HG03025 (cell line): ENCODE data around the gene TGFBI.
A peak's percentile ranks its signal among the peaks of the same experiment; 100 is the strongest.

Experiments
- ATAC-seq: cut with Tn5 transposase; IDR thresholded peaks from one replicate; pipeline ENCODE4 v1.9.1; 2021; ENCODE audit warnings: mild to moderate bottlenecking, moderate library complexity; ENCODE audit not compliant: unreplicated experiment, low FRiP score

TGFBI gene

DNA sequence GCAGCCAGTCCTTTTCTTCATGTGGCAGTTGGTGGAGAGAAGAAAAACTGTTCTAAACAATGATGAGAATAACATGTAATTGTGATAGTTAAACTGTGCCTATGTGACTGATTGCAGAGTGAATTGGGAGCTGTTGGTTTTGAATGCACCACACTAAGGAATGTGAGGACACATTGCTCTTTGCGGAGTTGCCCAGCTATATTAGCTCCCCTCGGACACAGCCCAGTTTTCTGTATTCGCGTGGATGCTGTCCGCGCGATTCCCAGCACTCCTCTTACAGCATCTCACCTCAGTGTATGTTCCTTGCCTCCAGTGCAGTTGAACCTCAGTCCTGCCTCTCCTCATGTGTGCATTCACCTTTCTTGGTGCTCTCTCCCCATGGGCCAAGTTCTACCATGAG lies 32.2 kb downstream of the TGFBI start:
- no peak for ATAC-seq

DNA sequence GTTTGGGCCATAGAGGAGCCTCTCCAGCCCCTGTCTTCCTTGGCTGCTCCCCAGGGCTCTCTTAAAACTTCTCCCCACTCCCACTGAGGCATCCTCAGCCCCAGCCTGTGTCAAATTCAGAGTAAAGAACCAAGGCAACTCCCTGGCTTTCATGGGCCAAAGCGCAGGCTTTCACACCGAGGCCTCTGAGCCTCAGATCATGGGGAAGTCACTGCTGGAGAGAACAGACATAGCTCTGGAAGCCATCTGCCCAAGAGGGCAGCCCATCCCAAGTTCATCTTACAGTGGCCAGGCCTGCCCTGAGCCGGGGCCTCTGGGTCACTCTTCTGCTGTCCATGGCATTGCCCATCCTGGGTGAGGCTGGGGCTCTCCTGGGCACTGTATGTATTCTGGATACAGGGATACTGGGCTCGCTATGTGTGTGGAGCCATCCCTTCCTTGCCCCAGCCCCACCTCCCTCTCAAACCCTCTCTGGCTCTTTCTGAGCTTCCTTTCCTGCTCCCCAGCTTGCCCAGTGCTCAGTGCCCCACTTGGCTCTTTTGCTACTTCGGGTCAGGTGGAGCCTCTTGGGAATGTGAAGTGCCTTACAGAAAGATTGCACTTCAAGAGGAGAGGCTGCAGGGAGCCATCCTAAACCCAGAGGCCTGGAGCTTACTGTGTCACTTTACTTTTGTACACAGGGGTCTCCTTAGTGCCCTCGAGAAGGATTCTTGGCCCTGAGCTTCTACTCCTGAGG lies 33.0 kb downstream of the TGFBI start:
- ATAC-seq = no peak

GRCh38 chr5:136062366-136063274 lies 33.8 kb downstream of the TGFBI start:
- no peak for ATAC-seq

GRCh38 chr5:136063778-136064465 lies 35.1 kb downstream of the TGFBI start:
- no peak for ATAC-seq

- no peak for ATAC-seq
These were observed 35.7 kb downstream of the TGFBI start for GRCh38 chr5:136064510-136064909.

DNA sequence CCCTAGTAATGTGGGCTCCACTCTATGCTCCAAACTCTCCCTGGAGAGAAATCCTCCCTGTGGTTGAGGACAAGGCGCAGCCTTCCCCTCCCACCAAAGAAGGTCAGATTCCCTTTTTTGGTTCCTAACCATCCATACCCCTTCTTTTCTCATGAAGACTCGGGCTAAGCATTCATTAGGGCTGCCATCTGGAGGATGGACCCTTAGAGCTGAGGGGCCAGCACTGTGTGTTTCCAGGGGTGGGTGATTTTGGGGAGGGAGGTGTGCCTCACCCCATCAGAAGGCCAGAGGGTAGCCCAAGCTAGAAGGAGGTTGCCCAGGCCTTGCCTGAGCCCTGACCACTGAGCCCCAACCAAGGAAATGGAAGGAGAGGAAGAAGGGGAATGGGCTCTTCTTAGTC lies 36.8 kb downstream of the TGFBI start:
- no peak for ATAC-seq

GRCh38 chr5:136066661-136067271 lies 38.0 kb downstream of the TGFBI start:
- ATAC-seq = no peak

DNA sequence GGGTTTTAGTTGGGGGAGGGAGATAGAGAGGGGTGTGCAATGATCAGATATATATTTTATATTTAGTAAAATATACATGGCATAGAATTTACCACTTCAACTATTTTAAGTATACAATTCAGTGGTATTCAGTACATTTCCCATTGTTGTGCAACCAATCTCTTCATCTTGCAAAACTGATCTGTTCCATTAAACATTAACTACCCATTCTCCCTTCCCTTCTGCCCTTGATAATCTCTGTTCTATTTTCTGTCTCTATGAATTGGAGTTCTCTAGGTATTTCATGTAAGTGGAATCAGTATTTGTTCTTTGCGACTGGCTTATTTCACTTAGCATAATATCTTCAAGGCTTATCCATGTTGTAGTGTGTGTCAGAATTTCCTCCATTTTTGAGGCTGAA lies 38.6 kb downstream of the TGFBI start:
- ATAC-seq = no peak

DNA sequence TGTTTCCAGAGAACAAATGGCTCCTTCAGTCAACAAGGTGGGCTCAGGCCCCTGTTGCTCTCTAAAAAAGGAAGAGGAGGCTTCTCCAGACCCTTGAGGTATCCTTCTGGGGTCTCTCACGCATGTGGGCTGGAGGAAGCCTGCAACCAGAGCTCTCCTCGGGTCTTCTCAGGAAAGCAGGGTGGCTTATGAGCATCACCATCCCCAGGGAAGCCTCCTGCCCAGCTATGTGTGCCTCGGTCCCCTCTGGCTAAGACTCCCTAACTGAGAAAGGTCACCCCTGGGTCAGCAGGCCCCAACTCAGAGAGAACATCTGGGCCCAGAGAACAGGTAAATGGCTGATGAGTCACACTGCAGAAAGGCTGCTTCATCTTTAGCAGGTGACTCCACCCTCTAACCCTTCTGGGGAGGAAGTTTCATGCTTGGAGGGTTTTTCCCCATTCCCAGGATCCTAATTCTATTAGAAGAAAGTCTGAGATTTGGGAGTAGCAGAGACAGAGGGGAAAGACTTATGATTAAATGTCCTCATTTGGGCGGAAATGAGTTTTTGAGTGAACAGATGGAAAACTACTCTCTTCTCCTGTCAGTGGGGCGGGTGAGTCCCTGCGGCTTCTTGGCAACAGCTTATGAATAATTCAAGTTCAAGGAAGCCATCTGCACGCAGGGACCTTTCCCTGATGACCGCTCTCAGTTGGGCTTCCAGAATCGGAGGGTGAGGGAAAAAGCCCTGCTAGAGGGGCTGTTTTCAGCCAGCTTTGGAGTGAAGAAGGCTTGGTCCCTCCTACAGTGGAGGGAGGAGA lies 41.9 kb downstream of the TGFBI start:
- ATAC-seq = no peak

GRCh38 chr5:136073714-136074529 lies 45.1 kb downstream of the TGFBI start:
- ATAC-seq = no peak

DNA sequence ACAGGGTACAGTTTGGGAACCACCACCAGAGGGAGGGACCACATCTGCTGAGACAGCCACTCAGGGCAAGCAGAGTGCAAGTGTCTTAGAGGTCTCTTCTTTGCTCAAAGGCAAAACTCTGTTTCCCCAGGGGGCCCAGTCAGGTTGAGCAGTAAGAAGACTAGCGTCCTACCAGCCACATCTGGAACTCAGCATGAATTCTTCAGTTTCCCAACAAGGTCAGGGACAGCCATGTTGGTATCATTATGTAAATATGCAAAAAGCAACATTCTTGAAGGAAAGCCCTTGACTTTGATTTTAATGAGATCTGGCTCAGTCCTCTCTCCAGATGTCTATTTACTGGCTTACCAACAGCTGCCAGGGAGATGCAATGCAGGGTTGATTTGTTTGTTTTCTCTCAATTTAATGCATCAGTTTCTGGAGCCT lies 46.7 kb downstream of the TGFBI start:
- no peak for ATAC-seq

DNA sequence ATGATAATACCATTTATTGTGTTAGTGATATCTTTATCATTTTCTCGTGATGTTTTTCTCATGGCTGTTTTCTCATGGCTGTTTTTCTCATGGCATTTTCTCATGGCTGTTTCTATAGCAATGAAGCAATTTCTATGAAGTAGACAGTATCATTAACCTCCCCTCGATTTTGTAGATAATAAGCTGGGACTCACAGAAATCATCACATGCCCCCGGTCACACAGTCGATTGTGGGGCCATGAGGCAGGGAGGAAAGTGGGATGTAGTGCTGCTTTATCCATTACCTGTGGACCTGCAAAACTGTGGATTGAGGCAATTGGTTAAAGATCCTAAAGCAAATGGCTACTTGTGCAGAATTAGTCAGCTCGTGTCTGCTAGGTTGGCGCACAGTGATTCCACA lies 47.3 kb downstream of the TGFBI start:
- ATAC-seq = no peak

GRCh38 chr5:136076881-136077445 lies 48.2 kb downstream of the TGFBI start:
- ATAC-seq = no peak

DNA sequence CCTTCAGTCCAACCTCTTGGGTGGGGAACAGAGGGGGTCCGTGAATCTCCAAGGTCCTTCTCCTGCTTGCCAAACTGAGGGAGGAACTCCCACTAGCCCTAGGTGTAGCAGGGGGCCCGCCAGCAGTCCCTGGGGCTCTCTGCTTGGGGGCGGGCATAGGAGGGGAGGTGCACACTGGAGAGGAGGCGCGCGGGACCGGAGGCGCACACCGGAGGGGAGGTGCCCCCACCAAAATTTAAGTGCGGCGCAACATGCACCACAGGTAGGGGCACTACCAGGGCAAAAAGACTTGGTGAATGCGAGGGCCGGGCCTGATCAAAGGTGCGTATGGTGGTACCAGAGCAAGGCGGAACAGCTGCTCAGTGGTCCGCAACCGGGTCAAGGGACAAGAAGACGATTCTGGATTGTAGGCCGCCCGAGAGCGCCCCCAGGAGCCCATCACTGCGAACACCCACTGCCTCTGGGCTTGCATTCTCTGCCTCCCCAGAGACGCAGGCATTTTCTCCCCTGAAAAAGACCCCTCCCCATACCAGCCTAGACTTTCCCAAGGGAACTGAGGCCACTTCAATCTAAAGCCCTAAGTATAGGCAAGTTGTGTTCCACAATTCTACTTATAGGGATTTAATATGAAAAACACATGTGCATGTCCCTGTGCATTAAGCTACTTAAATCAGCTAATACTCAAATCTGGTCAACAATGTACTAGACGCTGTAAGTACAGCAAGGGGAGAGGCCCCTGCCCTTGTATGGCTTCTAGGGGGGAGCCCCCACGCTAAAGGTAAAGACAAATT lies 50.6 kb downstream of the TGFBI start:
- no peak for ATAC-seq

GRCh38 chr5:136080113-136080482 lies 51.3 kb downstream of the TGFBI start:
- no peak for ATAC-seq

- ATAC-seq = peak; percentile 91
These were observed 51.9 kb downstream of the TGFBI start for GRCh38 chr5:136080483-136081216.

GRCh38 chr5:136081217-136081591 lies 52.4 kb downstream of the TGFBI start:
- no peak for ATAC-seq
